ENCODE data around the gene SS18L1. TPM values are rescaled to one million over a fixed set of nuclear protein-coding genes. Genes with fewer than 3 reads are reported as not detected.

SS18L1 gene
- total and polyA plus RNA-seq, 10 of the 15 experiments (the other 5 are each of a cell fraction or from before 2014, with no cell fraction given): 1.8 to 20.0 (median 6.6) TPM

GRCh38 chr20:62200491-62201172, 57.1 kb downstream of the SS18L1 start:
- ATAC-seq (no peak), FAIRE-seq (no peak), DNase-seq (ENCODE audit: low read depth, low spot score) (no peak)
- ChIA-PET RAD21 (ENCODE audit: unreplicated experiment) (no interaction called here), POLR2A (no interaction called here), CTCF (no interaction called here), SMC1A (ENCODE audit: uncharacterized antibody, unreplicated experiment) (no interaction called here)
- Histone ChIP-seq H3K27ac (ENCODE audit: control insufficient read depth, insufficient read depth) (no peak overlapping the region), H3K4me1 (ENCODE audit: control insufficient read depth, insufficient read depth, low read length) (peaks cover 17% of the 10 kb centered on the region), H4K20me1 (ENCODE audit: control insufficient read depth, insufficient read depth) (no peaks in the 10 kb centered on the region), H3K9me3 (replicated peaks; ENCODE audit: control insufficient read depth, insufficient read depth, low read length) (no peaks in the 10 kb centered on the region), H2AFZ (ENCODE audit: control insufficient read depth, low read depth, low read length) (no peak overlapping the region), H3K79me2 (ENCODE audit: control insufficient read depth, insufficient read depth, low read length) (no peaks in the 10 kb centered on the region), H3K4me3 (no peak overlapping the region), H3K27me3 (replicated peaks in 1 of 2; ENCODE audit: control insufficient read depth in 2 of 2, insufficient read depth in 2 of 2, low read length in 1 of 2) (no peaks in the 10 kb centered on the region), H3K9ac (ENCODE audit: control insufficient read depth, insufficient read depth, low read length) (no peak overlapping the region), H3K36me3 (ENCODE audit: control insufficient read depth in 2 of 2, insufficient read depth in 2 of 2, low read length in 1 of 2) (peaks cover 16 to 25% of the 10 kb centered on the region in 2 experiments; a peak in 3 of 4 replicates), H3K4me2 (ENCODE audit: control insufficient read depth, insufficient read depth) (peak overlapping the region; percentile 36)
- in situ Hi-C loops (cut with MboI): no loop called here
- WGBS (ENCODE audit: insufficient coverage, insufficient replicate concordance, low lambda C conversion rate, missing lambda C conversion rate): 90% methylated on average over 38 of the region's 38 CpGs
- TF ChIP-seq TARDBP (IDR thresholded peaks at IDR 0.05; ENCODE audit: borderline replicate concordance): no peak
- no peak for TF ChIP-seq BCL3 (IDR thresholded peaks at IDR 0.05; ENCODE audit: borderline replicate concordance, insufficient read depth, low read depth, low read length, poor library complexity, severe bottlenecking)
- no peak for TF ChIP-seq YY1 (IDR thresholded peaks at IDR 0.05; ENCODE audit: low read depth, low read length)
- no peak for TF ChIP-seq SRF (IDR thresholded peaks at IDR 0.05; ENCODE audit: low read depth in 2 of 2, low read length in 2 of 2)
- TF ChIP-seq ZNF24 (IDR thresholded peaks at IDR 0.05): no peak
- TF ChIP-seq IKZF2 (IDR thresholded peaks at IDR 0.05): no peak
- no peak for TF ChIP-seq WRNIP1 (IDR thresholded peaks at IDR 0.05; ENCODE audit: borderline replicate concordance, low read depth, low read length)
- no peak for TF ChIP-seq NR2F1 (conservative IDR thresholded peaks at IDR 0.05)
- no peak for TF ChIP-seq TCF7 (IDR thresholded peaks at IDR 0.05; ENCODE audit: borderline replicate concordance)
- no peak for TF ChIP-seq MEF2A (IDR thresholded peaks at IDR 0.05; ENCODE audit: insufficient read depth, low read depth, low read length)
- TF ChIP-seq SKIL (IDR thresholded peaks at IDR 0.05; ENCODE audit: low read depth, poor library complexity, severe bottlenecking): no peak
- TF ChIP-seq HDGF (IDR thresholded peaks at IDR 0.05): no peak
- no peak for TF ChIP-seq NR2C2 (IDR thresholded peaks at IDR 0.05; ENCODE audit: borderline replicate concordance, control insufficient read depth, insufficient read length, low read depth)
- TF ChIP-seq JUNB (IDR thresholded peaks at IDR 0.05): no peak
- no peak for TF ChIP-seq SMAD5 (IDR thresholded peaks at IDR 0.05; ENCODE audit: low read depth)
- TF ChIP-seq SMAD1 (IDR thresholded peaks at IDR 0.05; ENCODE audit: low read depth, partially characterized antibody): no peak
- TF ChIP-seq RAD21 (IDR thresholded peaks at IDR 0.05; ENCODE audit: insufficient read depth, low read depth, low read length): no peak
- TF ChIP-seq E4F1 (IDR thresholded peaks at IDR 0.05; ENCODE audit: borderline replicate concordance, partially characterized antibody): no peak
- TF ChIP-seq RCOR1 (conservative IDR thresholded peaks at IDR 0.05; ENCODE audit: low read depth, low read length): no peak
- no peak for TF ChIP-seq ZNF622 (IDR thresholded peaks at IDR 0.05)
- intact Hi-C loops (cut with micrococcal nuclease; ENCODE audit: unreplicated experiment): no loop called here
- no TSS peak for BruUV-seq (replicated peaks)
